Natural killer cell treated with Interleukin-12 subunit alpha and Interleukin-12 subunit beta and Interleukin-15 and Interleukin-18, amount 100 ng/mL, for 72 hours (primary cell): ENCODE data around the gene ADGRG3. TPM values are rescaled to one million over a fixed set of nuclear protein-coding genes. Genes with fewer than 3 reads are reported as not detected.
"Not testable (repeated sequence)": the region's sequence is repeated elsewhere in the genome, so short reads cannot be mapped to it uniquely, and the experiment has no call there.

Experiments
- ATAC-seq, 2 donors: fragments of 150-1000 bp; cut with Tn5 transposase in 1 of 2; sonication (Bioruptor Pico), chemical (Tn5 transposase) in 1 of 2; 2 replicates each; pipeline ENCODE4 v1.10.0; 2021
- DNase-seq: peaks from one replicate; pipeline ENCODE4 v3.0.0; 2022; ENCODE audit warnings: low spot score
- H3K27ac Mint-ChIP-seq, 2 donors: 1 replicate in 1 of 2; 2 replicates in 1 of 2; pipeline ENCODE4 v1.8.0; 2022; ENCODE audit warnings: mixed read lengths in 2 of 2, mild to moderate bottlenecking in 1 of 2, moderate library complexity in 1 of 2
- H3K27me3 Mint-ChIP-seq, 2 donors: 1 replicate in 1 of 2; 2 replicates in 1 of 2; pipeline ENCODE4 v1.8.0; 2022; ENCODE audit warnings: mixed read lengths in 2 of 2
- H3K36me3 Mint-ChIP-seq: one replicate; pipeline ENCODE4 v1.8.0; 2022; ENCODE audit warnings: mixed read lengths
- H3K4me1 Mint-ChIP-seq, 2 donors: 1 replicate in 1 of 2; 2 replicates in 1 of 2; pipeline ENCODE4 v1.8.0; 2022; ENCODE audit warnings: low read depth in 2 of 2, mixed read lengths in 2 of 2, mild to moderate bottlenecking in 1 of 2
- H3K4me3 Mint-ChIP-seq: one replicate; pipeline ENCODE4 v1.8.0; 2022; ENCODE audit warnings: mixed read lengths
- H3K9me3 Mint-ChIP-seq: 2 replicates; pipeline ENCODE4 v1.8.0; 2022; ENCODE audit warnings: mixed read lengths
- total RNA-seq, 2 donors: library from RNA; stranded (reverse); gene quantifications; one replicate each; pipeline ENCODE4 v1.2.3, GENCODE V29; 2022

ADGRG3 gene
- total RNA-seq, 2 donors from 2014 or later, result 25.4 to 28.9 TPM

DNA sequence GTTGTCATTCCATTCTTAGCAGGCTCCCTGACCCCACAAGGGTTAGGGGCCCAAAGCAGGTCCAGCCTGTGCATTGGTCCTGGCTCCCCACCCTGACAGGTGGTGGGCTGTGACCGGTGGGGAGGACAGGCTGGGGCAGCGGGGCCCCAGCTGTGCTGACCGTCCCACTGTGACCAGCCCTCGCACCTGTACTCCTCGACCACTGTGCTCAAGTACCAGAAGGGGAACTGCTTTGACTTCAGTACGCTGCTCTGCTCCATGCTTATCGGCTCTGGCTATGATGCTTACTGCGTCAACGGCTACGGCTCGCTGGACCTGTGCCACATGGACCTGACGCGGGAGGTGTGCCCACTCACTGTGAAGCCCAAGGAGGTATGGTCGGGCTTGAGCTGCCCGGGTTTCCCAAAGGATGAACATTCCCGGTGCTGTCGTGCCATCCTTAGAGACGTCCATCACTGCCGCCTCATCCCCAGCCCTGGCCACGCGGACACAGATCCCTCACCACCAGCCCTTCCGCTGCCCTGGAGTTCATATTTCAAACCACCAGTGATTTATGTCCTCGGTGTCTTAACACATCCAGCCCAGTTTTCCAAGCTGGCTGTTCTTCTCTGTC, 33.8 kb downstream of the ADGRG3 start:
- no peak for ATAC-seq
- no peaks in the 10 kb centered on the region for H3K36me3 Mint-ChIP-seq

GRCh38 chr16:57703416-57704010, 35.4 kb downstream of the ADGRG3 start:
- Mint-ChIP-seq H3K36me3 (no peaks in the 10 kb centered on the region), H3K27ac (no peak overlapping the region), H3K27me3 (no peaks in the 10 kb centered on the region), H3K4me3 (no peak overlapping the region), H3K4me1 (peaks cover 7 to 10% of the 10 kb centered on the region in 2 donors), H3K9me3 (no peaks in the 10 kb centered on the region)
- DNase-seq, result peak; percentile 49
- no peak for ATAC-seq

More for the DNA sequence above, 33.8 kb downstream of the ADGRG3 start:
- peak; percentile 42 for DNase-seq
- H3K27ac Mint-ChIP-seq, result no peak overlapping the region
- no peaks in the 10 kb centered on the region for H3K27me3 Mint-ChIP-seq
- H3K9me3 Mint-ChIP-seq, result no peaks in the 10 kb centered on the region
- no peak overlapping the region for H3K4me3 Mint-ChIP-seq
- peaks cover 0 to 5% of the 10 kb centered on the region in 2 donors for H3K4me1 Mint-ChIP-seq

DNA sequence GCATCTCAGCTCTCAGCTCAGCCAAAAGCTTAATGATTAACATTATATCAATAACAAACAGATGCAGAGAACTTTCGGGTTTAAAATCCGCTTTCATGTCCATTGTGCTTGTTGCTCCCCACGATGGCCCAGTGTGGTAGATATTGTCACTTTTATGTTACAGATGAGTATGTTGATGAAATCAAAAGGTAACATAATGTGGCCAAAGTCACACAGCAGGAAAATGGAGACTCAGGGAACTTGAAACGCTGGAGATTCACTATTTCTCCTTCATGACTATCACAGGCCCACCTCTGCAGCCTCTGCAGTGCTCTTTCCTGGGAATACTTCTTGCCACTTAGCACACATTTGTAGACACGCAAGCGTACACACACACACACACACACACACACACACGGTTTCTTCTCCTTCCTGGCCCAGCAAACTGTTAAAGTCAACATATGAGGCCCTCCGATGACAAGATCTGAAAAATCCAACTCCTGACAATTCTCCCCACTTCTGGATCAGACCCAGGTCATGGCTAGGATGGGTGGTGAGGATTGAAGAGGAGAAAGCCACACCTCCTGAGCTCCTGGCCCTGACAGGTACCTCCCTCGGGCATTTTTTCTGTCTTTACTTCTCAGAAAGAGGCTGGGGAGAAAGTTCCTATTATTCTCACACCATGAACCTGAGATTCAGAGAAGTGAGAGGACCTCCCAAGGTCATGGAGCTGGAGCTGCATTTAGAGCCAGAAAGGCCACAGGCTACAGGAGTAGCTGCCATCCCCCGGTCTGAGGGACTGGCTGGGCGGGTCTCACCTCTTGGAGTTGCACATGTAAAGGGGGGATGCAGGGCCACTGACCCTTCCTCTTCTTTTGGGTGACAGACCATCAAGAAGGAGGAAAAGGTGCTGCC, 36.2 kb downstream of the ADGRG3 start:
- ATAC-seq (no peak), DNase-seq (peak; percentile 22)
- no peaks in the 10 kb centered on the region for H3K36me3 Mint-ChIP-seq
- peaks cover 7 to 10% of the 10 kb centered on the region in 2 donors for H3K4me1 Mint-ChIP-seq
- no peaks in the 10 kb centered on the region for H3K9me3 Mint-ChIP-seq
- no peak overlapping the region for H3K27ac Mint-ChIP-seq
- H3K27me3 Mint-ChIP-seq, result no peaks in the 10 kb centered on the region
- H3K4me3 Mint-ChIP-seq, result no peak overlapping the region

- DNase-seq (peak; percentile 12), ATAC-seq (no peak)
- H3K9me3 Mint-ChIP-seq, result no peaks in the 10 kb centered on the region
- no peak overlapping the region for H3K4me3 Mint-ChIP-seq
- H3K27me3 Mint-ChIP-seq, result no peaks in the 10 kb centered on the region
- peaks cover 7 to 10% of the 10 kb centered on the region in 2 donors for H3K4me1 Mint-ChIP-seq
- H3K36me3 Mint-ChIP-seq, result no peaks in the 10 kb centered on the region
- H3K27ac Mint-ChIP-seq, result no peak overlapping the region
These were observed 37.1 kb downstream of the ADGRG3 start for GRCh38 chr16:57704905-57705852.

GRCh38 chr16:57706717-57707116, 38.6 kb downstream of the ADGRG3 start:
- Mint-ChIP-seq H3K9me3 (no peaks in the 10 kb centered on the region), H3K4me3 (no peak overlapping the region), H3K27ac (no peak overlapping the region), H3K27me3 (no peaks in the 10 kb centered on the region), H3K36me3 (no peaks in the 10 kb centered on the region), H3K4me1 (peaks cover 7 to 10% of the 10 kb centered on the region in 2 donors)
- no peak for DNase-seq
- ATAC-seq, result no peak

GRCh38 chr16:57707331-57707730, 39.2 kb downstream of the ADGRG3 start:
- Mint-ChIP-seq H3K27ac (no peak overlapping the region), H3K36me3 (no peaks in the 10 kb centered on the region), H3K4me3 (no peak overlapping the region), H3K4me1 (peaks cover 7 to 10% of the 10 kb centered on the region in 2 donors), H3K9me3 (no peaks in the 10 kb centered on the region), H3K27me3 (no peaks in the 10 kb centered on the region)
- ATAC-seq, result no peak
- DNase-seq, result no peak

DNA sequence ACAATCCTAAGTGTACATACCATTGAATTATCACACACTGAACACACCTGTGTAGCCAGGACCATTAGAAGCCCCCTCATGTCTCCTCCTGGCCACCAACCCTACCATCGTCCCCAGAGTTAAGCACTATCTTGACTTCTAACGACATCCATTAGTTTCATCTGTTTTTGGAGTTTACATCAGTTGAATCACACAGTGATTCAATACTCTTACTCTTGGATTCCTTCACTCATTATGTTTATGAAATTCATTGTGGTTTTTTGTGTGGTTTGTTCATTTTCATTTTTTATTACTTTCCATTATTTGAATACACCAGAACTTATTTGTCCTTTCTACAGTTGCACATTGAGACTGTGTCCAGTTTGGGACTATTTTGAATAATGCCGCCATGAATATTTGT, 40.1 kb downstream of the ADGRG3 start:
- H3K4me1 Mint-ChIP-seq, result peaks cover 7 to 10% of the 10 kb centered on the region in 2 donors
- H3K27me3 Mint-ChIP-seq, result no peaks in the 10 kb centered on the region
- H3K9me3 Mint-ChIP-seq, result no peaks in the 10 kb centered on the region
- H3K27ac Mint-ChIP-seq, result no peak overlapping the region
- no peak for ATAC-seq
- H3K4me3 Mint-ChIP-seq, result no peak overlapping the region
- H3K36me3 Mint-ChIP-seq, result no peaks in the 10 kb centered on the region
- no peak for DNase-seq

DNA sequence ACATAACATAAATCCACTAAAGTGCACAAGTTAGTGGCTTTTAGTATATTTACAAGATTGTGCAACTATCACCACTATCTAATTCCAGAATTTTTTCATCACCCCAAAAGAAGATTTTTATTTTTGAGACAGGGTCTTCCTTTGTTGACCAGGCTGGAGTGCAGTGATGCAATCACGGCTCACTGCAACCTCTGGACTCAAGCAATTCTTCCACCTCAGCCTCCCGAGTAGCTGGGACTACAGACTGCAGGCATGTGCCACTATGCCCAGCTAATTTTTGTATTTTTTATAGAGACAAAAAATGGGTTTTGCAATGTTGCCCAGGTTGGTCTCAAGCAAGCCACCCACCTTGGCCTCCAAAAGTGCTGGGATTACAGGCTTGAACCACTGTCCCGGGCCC, 41.6 kb downstream of the ADGRG3 start:
- no peak for DNase-seq
- H3K9me3 Mint-ChIP-seq, result no peaks in the 10 kb centered on the region
- ATAC-seq, result no peak
- no peaks in the 10 kb centered on the region for H3K27me3 Mint-ChIP-seq
- H3K36me3 Mint-ChIP-seq, result no peaks in the 10 kb centered on the region
- no peak overlapping the region for H3K27ac Mint-ChIP-seq
- H3K4me1 Mint-ChIP-seq, result peaks cover 7 to 10% of the 10 kb centered on the region in 2 donors
- no peak overlapping the region for H3K4me3 Mint-ChIP-seq

DNA sequence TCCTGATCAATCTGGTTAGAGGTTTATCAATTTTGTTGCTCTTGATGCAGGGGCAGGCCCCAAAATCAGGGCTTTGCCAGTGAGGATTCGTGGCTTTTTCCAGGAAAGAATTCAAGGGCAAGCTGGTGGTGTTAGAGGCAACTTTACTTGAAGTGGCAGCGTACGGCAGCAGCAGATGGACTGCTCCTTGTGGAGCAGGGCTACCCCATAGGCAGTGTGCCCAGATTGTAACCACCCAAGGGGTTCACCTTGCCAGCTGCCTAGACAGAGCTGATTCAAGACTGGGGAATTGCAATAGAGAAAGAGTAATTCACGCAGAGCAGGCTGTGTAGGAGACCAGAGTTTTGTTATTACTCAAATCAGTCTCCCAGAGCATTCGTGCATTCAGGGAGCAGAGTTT, 43.2 kb downstream of the ADGRG3 start:
- Mint-ChIP-seq H3K27me3 (no peaks in the 10 kb centered on the region), H3K36me3 (no peaks in the 10 kb centered on the region), H3K4me3 (no peak overlapping the region), H3K4me1 (peaks cover 7 to 8% of the 10 kb centered on the region in 2 donors), H3K27ac (no peak overlapping the region), H3K9me3 (no peaks in the 10 kb centered on the region)
- no peak for DNase-seq
- ATAC-seq, result no peak

DNA sequence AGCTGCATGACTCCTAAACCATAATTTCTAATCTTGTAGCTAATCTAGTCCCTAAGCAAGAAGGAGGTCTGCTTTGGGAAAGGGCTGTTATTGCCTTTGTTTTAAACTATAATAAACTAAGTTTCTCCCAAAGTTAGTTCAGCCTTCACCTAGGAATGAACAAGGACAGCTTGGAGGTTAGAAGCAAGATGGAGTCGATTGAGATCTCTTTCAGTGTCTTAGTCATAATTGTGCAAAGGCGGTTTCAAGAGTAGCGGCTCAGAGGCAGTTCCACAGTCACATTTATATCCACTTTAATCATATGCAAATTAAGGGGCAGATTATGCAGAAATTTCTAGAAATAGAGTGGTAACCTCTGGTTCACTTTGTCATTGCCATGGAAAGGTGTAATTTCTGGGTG, 43.9 kb downstream of the ADGRG3 start:
- no peaks in the 10 kb centered on the region for H3K27me3 Mint-ChIP-seq
- H3K27ac Mint-ChIP-seq, result no peak overlapping the region
- no peaks in the 10 kb centered on the region for H3K36me3 Mint-ChIP-seq
- H3K4me3 Mint-ChIP-seq, result no peak overlapping the region
- DNase-seq (no peak), ATAC-seq (no peak)
- H3K4me1 Mint-ChIP-seq, result peaks cover 4 to 7% of the 10 kb centered on the region in 2 donors
- no peaks in the 10 kb centered on the region for H3K9me3 Mint-ChIP-seq

DNA sequence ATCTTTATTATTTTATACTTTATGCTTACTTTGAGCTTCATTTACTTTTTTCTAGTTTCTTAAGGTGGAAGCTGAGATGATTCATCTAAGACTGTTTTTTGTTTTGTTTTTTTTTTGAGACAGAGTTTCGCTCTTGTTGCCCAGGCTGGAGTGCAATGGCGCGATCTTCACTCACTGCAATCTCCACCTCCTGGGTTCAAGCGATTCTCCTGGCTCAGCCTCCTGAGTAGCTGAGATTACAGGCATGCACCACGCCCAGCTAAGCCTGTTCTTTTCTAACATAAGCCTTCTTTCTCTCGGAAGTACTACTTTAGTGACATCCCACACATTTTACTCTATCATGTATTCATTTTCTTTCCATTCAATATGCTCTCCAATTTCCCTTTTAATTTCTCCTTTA, 44.5 kb downstream of the ADGRG3 start:
- ATAC-seq, H3K36me3 Mint-ChIP-seq, H3K27me3 Mint-ChIP-seq, H3K4me3 Mint-ChIP-seq, H3K4me1 Mint-ChIP-seq, H3K9me3 Mint-ChIP-seq, H3K27ac Mint-ChIP-seq, DNase-seq: not testable (repeated sequence)

DNA sequence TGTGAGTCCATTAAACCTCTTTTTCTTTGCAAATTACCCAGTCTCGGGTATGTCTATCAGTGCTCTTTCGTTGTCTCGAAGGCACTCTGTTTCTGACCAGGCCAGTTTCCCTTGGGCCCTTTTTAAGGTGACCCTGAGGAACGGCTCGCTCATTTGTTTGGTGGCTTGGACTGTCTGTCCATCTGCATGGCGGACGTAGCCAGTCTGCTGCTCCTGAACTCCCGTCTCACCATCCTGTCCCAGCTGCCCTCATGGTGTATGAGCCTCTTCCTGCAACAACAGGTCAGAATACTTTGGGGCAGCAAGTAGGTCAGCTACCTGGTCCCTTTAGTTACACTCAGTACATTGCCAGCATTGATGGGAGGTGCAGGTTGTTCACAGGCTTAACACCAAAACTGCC, 45.5 kb downstream of the ADGRG3 start:
- Mint-ChIP-seq H3K9me3 (no peaks in the 10 kb centered on the region), H3K27ac (no peak overlapping the region), H3K27me3 (no peaks in the 10 kb centered on the region)

GRCh38 chr16:57714047-57714446, 45.9 kb downstream of the ADGRG3 start:
- Mint-ChIP-seq H3K27me3 (no peaks in the 10 kb centered on the region), H3K4me1 (no peaks in the 10 kb centered on the region), H3K27ac (no peak overlapping the region), H3K4me3 (no peak overlapping the region), H3K36me3 (no peaks in the 10 kb centered on the region), H3K9me3 (no peaks in the 10 kb centered on the region)
- no peak for ATAC-seq
- no peak for DNase-seq

More for the DNA sequence above, 45.5 kb downstream of the ADGRG3 start:
- Mint-ChIP-seq H3K4me3 (no peak overlapping the region), H3K4me1 (no peaks in the 10 kb centered on the region), H3K36me3 (no peaks in the 10 kb centered on the region)
- DNase-seq (no peak), ATAC-seq (no peak)
